C4-2B (cell line): ENCODE data around the gene AMDHD2.
"Not testable (repeated sequence)": the region's sequence is repeated elsewhere in the genome, so short reads cannot be mapped to it uniquely, and the experiment has no call there.

Experiments used
- ZFX ChIP-seq: fragments of 450-650 bp; IDR thresholded peaks from 2 replicates; pipeline ENCODE4 v1.6.1; 2017
- TF ChIP-seq, protein P1 (sequence below): fragments of 450-650 bp; conservative IDR thresholded peaks from 2 replicates; pipeline ENCODE4 v1.5.1; 2017; ENCODE audit warnings: mild to moderate bottlenecking

GRCh38 chr16:2554709-2555425 is 34.7 kb downstream of the AMDHD2 start:
- TF ChIP-seq, protein P1, sequence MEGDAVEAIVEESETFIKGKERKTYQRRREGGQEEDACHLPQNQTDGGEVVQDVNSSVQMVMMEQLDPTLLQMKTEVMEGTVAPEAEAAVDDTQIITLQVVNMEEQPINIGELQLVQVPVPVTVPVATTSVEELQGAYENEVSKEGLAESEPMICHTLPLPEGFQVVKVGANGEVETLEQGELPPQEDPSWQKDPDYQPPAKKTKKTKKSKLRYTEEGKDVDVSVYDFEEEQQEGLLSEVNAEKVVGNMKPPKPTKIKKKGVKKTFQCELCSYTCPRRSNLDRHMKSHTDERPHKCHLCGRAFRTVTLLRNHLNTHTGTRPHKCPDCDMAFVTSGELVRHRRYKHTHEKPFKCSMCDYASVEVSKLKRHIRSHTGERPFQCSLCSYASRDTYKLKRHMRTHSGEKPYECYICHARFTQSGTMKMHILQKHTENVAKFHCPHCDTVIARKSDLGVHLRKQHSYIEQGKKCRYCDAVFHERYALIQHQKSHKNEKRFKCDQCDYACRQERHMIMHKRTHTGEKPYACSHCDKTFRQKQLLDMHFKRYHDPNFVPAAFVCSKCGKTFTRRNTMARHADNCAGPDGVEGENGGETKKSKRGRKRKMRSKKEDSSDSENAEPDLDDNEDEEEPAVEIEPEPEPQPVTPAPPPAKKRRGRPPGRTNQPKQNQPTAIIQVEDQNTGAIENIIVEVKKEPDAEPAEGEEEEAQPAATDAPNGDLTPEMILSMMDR, result not testable (repeated sequence)
- TF ChIP-seq ZFX, result not testable (repeated sequence)
